Measurements from ENCODE around the gene ZNF592. TPM values are rescaled to one million over a fixed set of nuclear protein-coding genes. Genes with fewer than 3 reads are reported as not detected.

ZNF592 gene
- total and polyA plus RNA-seq, 2 donors (not counting 3 experiments of a cell fraction or from before 2014, with no cell fraction given): 12.3 to 21.1 TPM

DNA sequence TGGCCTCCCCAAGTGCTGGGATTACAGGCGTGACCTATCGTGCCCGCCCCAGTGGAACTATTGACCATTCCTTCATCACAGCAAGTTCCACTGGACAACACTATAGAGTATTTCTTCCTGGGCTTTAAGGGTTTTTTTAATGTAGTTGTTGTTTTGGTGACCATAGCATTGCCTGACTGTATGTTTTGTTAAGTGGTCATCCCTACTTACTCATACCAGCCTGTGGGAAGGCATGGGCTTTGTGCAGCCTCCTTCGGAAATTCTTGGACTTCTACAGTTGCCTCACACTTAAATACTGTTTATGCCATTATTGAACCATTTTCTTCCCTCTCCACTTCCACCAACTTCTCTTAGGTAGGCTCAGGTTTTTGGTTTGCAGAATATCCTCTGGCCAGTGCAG is 48.8 kb downstream of the ZNF592 start:
- Histone ChIP-seq H3K27ac (ENCODE audit: insufficient read depth, low read depth, low read length) (no peak overlapping the region), H3K79me2 (ENCODE audit: control insufficient read depth, insufficient read depth, low read length) (peaks cover 2% of the 10 kb centered on the region), H4K20me1 (replicated peaks; ENCODE audit: control insufficient read depth, extremely low read depth, insufficient read depth, low read length) (no peaks in the 10 kb centered on the region), H3K9me3 (replicated peaks; ENCODE audit: control insufficient read depth, insufficient read depth, low read length) (no peaks in the 10 kb centered on the region), H3K9me1 (replicated peaks; ENCODE audit: control insufficient read depth, extremely low read depth, insufficient read depth, low read length) (no peaks in the 10 kb centered on the region), H3K4me3 (replicated peaks in 1 of 3; ENCODE audit: insufficient read depth in 1 of 3, low read depth in 1 of 3, low read length in 3 of 3) (no peak overlapping the region), H2AFZ (ENCODE audit: low read depth, low read length) (no peak overlapping the region), H3K9ac (replicated peaks; ENCODE audit: extremely low read depth, insufficient read depth, low read length) (no peak overlapping the region), H3K4me1 (ENCODE audit: control insufficient read depth, extremely low read depth, insufficient read depth, low read length) (no peaks in the 10 kb centered on the region), H3K36me3 (ENCODE audit: control insufficient read depth in 2 of 2, extremely low read depth in 1 of 2, insufficient read depth in 2 of 2, low read length in 2 of 2) (peaks cover 19 to 34% of the 10 kb centered on the region in 2 experiments), H3K4me2 (ENCODE audit: insufficient read depth, low read length) (no peak overlapping the region), H3K27me3 (ENCODE audit: control insufficient read depth in 2 of 2, insufficient read depth in 2 of 2, low read length in 2 of 2) (no peaks in the 10 kb centered on the region)
- intact Hi-C loops (cut with micrococcal nuclease) (no loop called here), dilution Hi-C loops (cut with MboI; ENCODE audit: extremely low pct_ligation_motif_present, low sequenced_read_pairs) (no loop called here)
- no TSS peak for BruUV-seq (replicated peaks)
- FAIRE-seq (no peak), DNase-seq (ENCODE audit: low read depth, low spot score) (no peak)
- ChIA-PET POLR2A (no interaction called here), CTCF (interaction anchor here (1.0 kb wide), 1 partner anchor 36 kb away, joined by 3 read pairs; no protein-coding TSS in a partner anchor)
- no peak for TF ChIP-seq JUN (IDR thresholded peaks at IDR 0.05; ENCODE audit: borderline replicate concordance, insufficient read depth, insufficient read length, low read depth)
- TF ChIP-seq FOS (IDR thresholded peaks at IDR 0.05; ENCODE audit: borderline replicate concordance, insufficient read depth, low read length): no peak
- TF ChIP-seq MYC (IDR thresholded peaks at IDR 0.05; ENCODE audit: low read depth, low read length): no peak
- TF ChIP-seq, protein P1, sequence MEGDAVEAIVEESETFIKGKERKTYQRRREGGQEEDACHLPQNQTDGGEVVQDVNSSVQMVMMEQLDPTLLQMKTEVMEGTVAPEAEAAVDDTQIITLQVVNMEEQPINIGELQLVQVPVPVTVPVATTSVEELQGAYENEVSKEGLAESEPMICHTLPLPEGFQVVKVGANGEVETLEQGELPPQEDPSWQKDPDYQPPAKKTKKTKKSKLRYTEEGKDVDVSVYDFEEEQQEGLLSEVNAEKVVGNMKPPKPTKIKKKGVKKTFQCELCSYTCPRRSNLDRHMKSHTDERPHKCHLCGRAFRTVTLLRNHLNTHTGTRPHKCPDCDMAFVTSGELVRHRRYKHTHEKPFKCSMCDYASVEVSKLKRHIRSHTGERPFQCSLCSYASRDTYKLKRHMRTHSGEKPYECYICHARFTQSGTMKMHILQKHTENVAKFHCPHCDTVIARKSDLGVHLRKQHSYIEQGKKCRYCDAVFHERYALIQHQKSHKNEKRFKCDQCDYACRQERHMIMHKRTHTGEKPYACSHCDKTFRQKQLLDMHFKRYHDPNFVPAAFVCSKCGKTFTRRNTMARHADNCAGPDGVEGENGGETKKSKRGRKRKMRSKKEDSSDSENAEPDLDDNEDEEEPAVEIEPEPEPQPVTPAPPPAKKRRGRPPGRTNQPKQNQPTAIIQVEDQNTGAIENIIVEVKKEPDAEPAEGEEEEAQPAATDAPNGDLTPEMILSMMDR (IDR thresholded peaks at IDR 0.05; ENCODE audit: extremely low read depth in 1 of 2, insufficient read depth in 1 of 2, low read depth in 1 of 2, low read length in 2 of 2): no peak
- no peak for TF ChIP-seq GATA2 (IDR thresholded peaks at IDR 0.05; ENCODE audit: insufficient read depth, insufficient read length, low read depth, low read length)
- TF ChIP-seq POLR2A (IDR thresholded peaks at IDR 0.05; ENCODE audit: low read depth, low read length): no peak
- no peak for TF ChIP-seq POLR2AphosphoS5 (IDR thresholded peaks at IDR 0.05; ENCODE audit: insufficient read depth, low read depth, low read length)
- TF ChIP-seq, protein P2, sequence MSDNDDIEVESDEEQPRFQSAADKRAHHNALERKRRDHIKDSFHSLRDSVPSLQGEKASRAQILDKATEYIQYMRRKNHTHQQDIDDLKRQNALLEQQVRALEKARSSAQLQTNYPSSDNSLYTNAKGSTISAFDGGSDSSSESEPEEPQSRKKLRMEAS (IDR thresholded peaks at IDR 0.05; ENCODE audit: insufficient read depth, insufficient read length): no peak
- TF ChIP-seq EZH2 (IDR thresholded peaks at IDR 0.05; ENCODE audit: borderline replicate concordance, low read depth, low read length, severe bottlenecking): no peak
